ENCODE data around the gene SLC9A2. TPM values are rescaled to one million over a fixed set of nuclear protein-coding genes. Genes with fewer than 3 reads are reported as not detected.

The SLC9A2 gene
- total RNA-seq, 1 donor from 2014 or later, result not detected

- no peaks in the 10 kb centered on the region for H3K27me3 Mint-ChIP-seq (ENCODE audit: insufficient read depth, low read depth)
- no peaks in the 10 kb centered on the region for H3K36me3 Mint-ChIP-seq
- no peak for DNase-seq (ENCODE audit: low spot score)
- Histone ChIP-seq H3K79me2 (ENCODE audit: low read depth) (no peaks in the 10 kb centered on the region), H3K4me3 (no peak overlapping the region), H3K9me3 (ENCODE audit: low read depth) (no peaks in the 10 kb centered on the region), H3K4me2 (no peak overlapping the region), H2AFZ (replicated peaks) (peak overlapping the region; percentile 15), H3K4me1 (peaks cover under 1% of the 10 kb centered on the region), H4K20me1 (ENCODE audit: low read depth) (no peaks in the 10 kb centered on the region), H3K36me3 (no peaks in the 10 kb centered on the region), H3K27me3 (no peaks in the 10 kb centered on the region), H3K27ac (no peak overlapping the region), H3F3A (ENCODE audit: low read depth) (peaks cover 3% of the 10 kb centered on the region), H3K9ac (no peak overlapping the region)
- no peak overlapping the region for H3K27ac Mint-ChIP-seq
- no peak overlapping the region for H3K4me3 Mint-ChIP-seq
- TF ChIP-seq, protein P1, sequence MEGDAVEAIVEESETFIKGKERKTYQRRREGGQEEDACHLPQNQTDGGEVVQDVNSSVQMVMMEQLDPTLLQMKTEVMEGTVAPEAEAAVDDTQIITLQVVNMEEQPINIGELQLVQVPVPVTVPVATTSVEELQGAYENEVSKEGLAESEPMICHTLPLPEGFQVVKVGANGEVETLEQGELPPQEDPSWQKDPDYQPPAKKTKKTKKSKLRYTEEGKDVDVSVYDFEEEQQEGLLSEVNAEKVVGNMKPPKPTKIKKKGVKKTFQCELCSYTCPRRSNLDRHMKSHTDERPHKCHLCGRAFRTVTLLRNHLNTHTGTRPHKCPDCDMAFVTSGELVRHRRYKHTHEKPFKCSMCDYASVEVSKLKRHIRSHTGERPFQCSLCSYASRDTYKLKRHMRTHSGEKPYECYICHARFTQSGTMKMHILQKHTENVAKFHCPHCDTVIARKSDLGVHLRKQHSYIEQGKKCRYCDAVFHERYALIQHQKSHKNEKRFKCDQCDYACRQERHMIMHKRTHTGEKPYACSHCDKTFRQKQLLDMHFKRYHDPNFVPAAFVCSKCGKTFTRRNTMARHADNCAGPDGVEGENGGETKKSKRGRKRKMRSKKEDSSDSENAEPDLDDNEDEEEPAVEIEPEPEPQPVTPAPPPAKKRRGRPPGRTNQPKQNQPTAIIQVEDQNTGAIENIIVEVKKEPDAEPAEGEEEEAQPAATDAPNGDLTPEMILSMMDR (IDR thresholded peaks at IDR 0.05), result no peak
- no peak for TF ChIP-seq EZH2phosphoT487 (IDR thresholded peaks at IDR 0.05)
- TF ChIP-seq EZH2 (IDR thresholded peaks at IDR 0.05), result no peak
- no peaks in the 10 kb centered on the region for H3K9me3 Mint-ChIP-seq
- no peaks in the 10 kb centered on the region for H3K4me1 Mint-ChIP-seq
Measured at GRCh38 chr2:102591491-102592045, 27.8 kb upstream of the SLC9A2 start.

GRCh38 chr2:102592601-102593000, 26.8 kb upstream of the SLC9A2 start:
- no peaks in the 10 kb centered on the region for H3K36me3 Mint-ChIP-seq
- no peaks in the 10 kb centered on the region for H3K4me1 ChIP-seq
- no peaks in the 10 kb centered on the region for H3K9me3 Mint-ChIP-seq
- H3K36me3 ChIP-seq, result no peaks in the 10 kb centered on the region
- H3K4me2 ChIP-seq, result no peak overlapping the region
- peak; percentile 19 for DNase-seq (ENCODE audit: low spot score)
- H3K27ac ChIP-seq, result no peak overlapping the region
- H3K4me1 Mint-ChIP-seq, result no peaks in the 10 kb centered on the region
- H2AFZ ChIP-seq (replicated peaks), result no peak overlapping the region
- H3K4me3 ChIP-seq, result no peak overlapping the region
- H3K9me3 ChIP-seq (ENCODE audit: low read depth), result no peaks in the 10 kb centered on the region
- H3K27ac Mint-ChIP-seq, result no peak overlapping the region
- no peak overlapping the region for H3K4me3 Mint-ChIP-seq
- H3K9ac ChIP-seq, result no peak overlapping the region
- no peaks in the 10 kb centered on the region for H3F3A ChIP-seq (ENCODE audit: low read depth)
- TF ChIP-seq, protein P1 (IDR thresholded peaks at IDR 0.05), result peak; percentile 65
- no peak for TF ChIP-seq EZH2 (IDR thresholded peaks at IDR 0.05)
- no peaks in the 10 kb centered on the region for H4K20me1 ChIP-seq (ENCODE audit: low read depth)
- H3K27me3 ChIP-seq, result no peaks in the 10 kb centered on the region
- no peaks in the 10 kb centered on the region for H3K79me2 ChIP-seq (ENCODE audit: low read depth)
- H3K27me3 Mint-ChIP-seq (ENCODE audit: insufficient read depth, low read depth), result no peaks in the 10 kb centered on the region

- H3K27ac ChIP-seq, result no peak overlapping the region
- no peaks in the 10 kb centered on the region for H3K27me3 Mint-ChIP-seq (ENCODE audit: insufficient read depth, low read depth)
- no peaks in the 10 kb centered on the region for H3F3A ChIP-seq (ENCODE audit: low read depth)
- H3K4me3 ChIP-seq, result no peak overlapping the region
- no peak overlapping the region for H3K4me3 Mint-ChIP-seq
- no peak overlapping the region for H3K4me2 ChIP-seq
- TF ChIP-seq EZH2 (IDR thresholded peaks at IDR 0.05), result no peak
- no peak for TF ChIP-seq EZH2phosphoT487 (IDR thresholded peaks at IDR 0.05)
- TF ChIP-seq, protein P1 (IDR thresholded peaks at IDR 0.05), result no peak
- no peak overlapping the region for H3K9ac ChIP-seq
- H3K79me2 ChIP-seq (ENCODE audit: low read depth), result no peaks in the 10 kb centered on the region
- H3K4me1 Mint-ChIP-seq, result no peaks in the 10 kb centered on the region
- no peaks in the 10 kb centered on the region for H3K36me3 ChIP-seq
- H4K20me1 ChIP-seq (ENCODE audit: low read depth), result no peaks in the 10 kb centered on the region
- no peak for DNase-seq (ENCODE audit: low spot score)
- H3K4me1 ChIP-seq, result no peaks in the 10 kb centered on the region
- no peak overlapping the region for H2AFZ ChIP-seq (replicated peaks)
- no peak overlapping the region for H3K27ac Mint-ChIP-seq
- no peaks in the 10 kb centered on the region for H3K9me3 Mint-ChIP-seq
- H3K27me3 ChIP-seq, result no peaks in the 10 kb centered on the region
- H3K9me3 ChIP-seq (ENCODE audit: low read depth), result no peaks in the 10 kb centered on the region
- H3K36me3 Mint-ChIP-seq, result no peaks in the 10 kb centered on the region
Measured at GRCh38 chr2:102593516-102593915, 25.8 kb upstream of the SLC9A2 start.

All from neural progenitor cell (in vitro differentiated cells).